GM10248 (cell line): ENCODE results near the gene TWIST2.

Experiments used
- CTCF ChIA-PET: fragments of 300-600 bp; sonication (Branson Sonifier 250); formaldehyde crosslinking; extraction: SDS; loops from one replicate; lab custom pipeline; 2021; ENCODE audit warnings: antibody characterized with exemption; lab: Yijun Ruan, JAX
- POLR2A ChIA-PET: fragments of 350-650 bp; sonication (Branson Sonifier 250); formaldehyde crosslinking; extraction: SDS; loops from one replicate; lab custom pipeline; 2020; ENCODE audit warnings: antibody characterized with exemption; lab: Yijun Ruan, JAX
- DNase-seq: peaks from one replicate; pipeline ENCODE4 v3.0.0; 2012; ENCODE audit errors: extremely low spot score
- CTCF ChIP-seq: IDR thresholded peaks from 2 replicates; pipeline ENCODE4 v1.5.1; 2012; ENCODE audit warnings: mild to moderate bottlenecking, low read depth; ENCODE audit errors: extremely low read depth, missing control alignments, control extremely low read depth

Gene TWIST2

GRCh38 chr2:238869293-238870124 is 21.6 kb downstream of the TWIST2 start:
- no peak for DNase-seq
- ChIA-PET CTCF (no interaction called here), POLR2A (no interaction called here)
- TF ChIP-seq CTCF: no peak

- no peak for DNase-seq
- POLR2A ChIA-PET: no interaction called here
- no peak for TF ChIP-seq CTCF
- CTCF ChIA-PET: no interaction called here
Measured at GRCh38 chr2:238870261-238870660, 22.4 kb downstream of the TWIST2 start.

- TF ChIP-seq CTCF: no peak
- POLR2A ChIA-PET: no interaction called here
- CTCF ChIA-PET: no interaction called here
Measured at GRCh38 chr2:238872026-238872425, 24.1 kb downstream of the TWIST2 start.

GRCh38 chr2:238872628-238873380 is 24.9 kb downstream of the TWIST2 start:
- DNase-seq: no peak
- TF ChIP-seq CTCF: no peak
- CTCF ChIA-PET: no interaction called here
- POLR2A ChIA-PET: no interaction called here

More at GRCh38 chr2:238872026-238872425, 24.1 kb downstream of the TWIST2 start:
- DNase-seq: no peak

- ChIA-PET CTCF (no interaction called here), POLR2A (no interaction called here)
- DNase-seq: no peak
- TF ChIP-seq CTCF: no peak
Measured at GRCh38 chr2:238873381-238873801, 25.5 kb downstream of the TWIST2 start.

GRCh38 chr2:238873841-238874240 is 26.0 kb downstream of the TWIST2 start:
- ChIA-PET POLR2A (no interaction called here), CTCF (no interaction called here)
- no peak for TF ChIP-seq CTCF
- no peak for DNase-seq
